Calu3 (cell line): ENCODE measurements around the gene PROCR. TPM values are rescaled to one million over a fixed set of nuclear protein-coding genes. Genes with fewer than 3 reads are reported as not detected.
"Not testable (repeated sequence)": the region's sequence is repeated elsewhere in the genome, so short reads cannot be mapped to it uniquely, and the experiment has no call there.

Experiments used
- BruUV-seq: library from RNA; stranded (reverse); fragments of 400-500 nt; replicated peaks from 2 replicates; lab custom pipeline; 2021; lab: Mats Ljungman, UMichigan
- CTCF ChIA-PET: fragments of 300-600 bp; sonication (Branson Sonifier 250); formaldehyde crosslinking; loops from one replicate; lab custom pipeline; 2022; ENCODE audit warnings: antibody characterized with exemption; lab: Charles Lee
- DNase-seq: peaks from one replicate; pipeline ENCODE4 v3.0.0; 2022
- H3K27ac Mint-ChIP-seq: one replicate; pipeline ENCODE4 v1.8.0; 2022; ENCODE audit warnings: mixed read lengths; ENCODE audit not compliant: unreplicated experiment
- H3K27me3 Mint-ChIP-seq: one replicate; pipeline ENCODE4 v1.8.0; 2022; ENCODE audit warnings: mixed read lengths; ENCODE audit not compliant: unreplicated experiment
- H3K36me3 Mint-ChIP-seq: one replicate; pipeline ENCODE4 v1.8.0; 2022; ENCODE audit warnings: mild to moderate bottlenecking, moderate library complexity, mixed read lengths; ENCODE audit not compliant: insufficient read depth, unreplicated experiment
- H3K4me1 Mint-ChIP-seq: one replicate; pipeline ENCODE4 v1.8.0; 2022; ENCODE audit warnings: mild to moderate bottlenecking, low read depth, mixed read lengths; ENCODE audit not compliant: unreplicated experiment
- H3K4me3 Mint-ChIP-seq: one replicate; pipeline ENCODE4 v1.8.0; 2022; ENCODE audit warnings: mild to moderate bottlenecking, low read depth, moderate library complexity, mixed read lengths; ENCODE audit not compliant: unreplicated experiment
- H3K9me3 Mint-ChIP-seq: one replicate; pipeline ENCODE4 v1.8.0; 2022; ENCODE audit warnings: low read depth, mixed read lengths; ENCODE audit not compliant: unreplicated experiment
- CTCF ChIP-seq: fragments of 200-600 bp; IDR thresholded peaks from one replicate; pipeline ENCODE4 v1.8.0; 2022; ENCODE audit warnings: antibody characterized with exemption; ENCODE audit not compliant: unreplicated experiment
- intact Hi-C: fragments of 100-400 bp; cut with micrococcal nuclease; formaldehyde crosslinking; loops from one replicate; pipeline ENCODE4 v1.10.0; 2022; ENCODE audit not compliant: unreplicated experiment
- total RNA-seq: library from RNA; stranded (reverse); gene quantifications from 2 replicates; pipeline ENCODE4 v1.2.3, GENCODE V29; 2022

PROCR gene
- total RNA-seq, 1 experiment from 2014 or later, result 9.7 TPM

GRCh38 chr20:35165221-35166185 is 6.4 kb upstream of the PROCR start:
- no peak for DNase-seq
- Mint-ChIP-seq H3K4me3 (no peak overlapping the region), H3K36me3 (no peaks in the 10 kb centered on the region), H3K4me1 (no peaks in the 10 kb centered on the region), H3K27ac (no peak overlapping the region), H3K9me3 (no peaks in the 10 kb centered on the region), H3K27me3 (peaks cover 18% of the 10 kb centered on the region)
- CTCF ChIA-PET, result interaction anchor here (0.5 to 2.1 kb wide), 5 partner anchors 14 to 412 kb away, joined by 3 to 4 read pairs (median 3); no protein-coding TSS in a partner anchor
- intact Hi-C loops, result no loop called here
- BruUV-seq, result no TSS peak
- TF ChIP-seq CTCF, result no peak

- Mint-ChIP-seq H3K9me3 (no peaks in the 10 kb centered on the region), H3K27ac (no peak overlapping the region), H3K36me3 (no peaks in the 10 kb centered on the region), H3K27me3 (peaks cover 18% of the 10 kb centered on the region), H3K4me1 (peaks cover 2% of the 10 kb centered on the region), H3K4me3 (no peak overlapping the region)
- no TSS peak for BruUV-seq
- TF ChIP-seq CTCF, result no peak
- CTCF ChIA-PET, result interaction anchor here (0.6 to 2.1 kb wide), 6 partner anchors 13 to 138 kb away, joined by 3 to 5 read pairs (median 4); no protein-coding TSS in a partner anchor
- intact Hi-C loops, result no loop called here
- DNase-seq, result no peak
Observed at GRCh38 chr20:35166242-35166830, 5.5 kb upstream of the PROCR start.

- Mint-ChIP-seq H3K4me1 (peaks cover 13% of the 10 kb centered on the region), H3K27me3 (peaks cover 11% of the 10 kb centered on the region), H3K9me3 (no peaks in the 10 kb centered on the region), H3K27ac (no peak overlapping the region), H3K4me3 (no peak overlapping the region), H3K36me3 (peaks cover 8% of the 10 kb centered on the region)
- intact Hi-C loops, result no loop called here
- no peak for DNase-seq
- CTCF ChIA-PET, result interaction anchor here (0.7 kb wide), 1 partner anchor 66 kb away, joined by 6 read pairs; no protein-coding TSS in a partner anchor
- TF ChIP-seq CTCF, result no peak
- BruUV-seq, result no TSS peak
Observed at GRCh38 chr20:35167787-35168186, 4.1 kb upstream of the PROCR start.

- H3K27ac Mint-ChIP-seq, intact Hi-C loops, DNase-seq, H3K4me3 Mint-ChIP-seq, H3K36me3 Mint-ChIP-seq, H3K27me3 Mint-ChIP-seq, CTCF ChIA-PET, BruUV-seq, H3K9me3 Mint-ChIP-seq: not testable (repeated sequence)
- peaks cover 13% of the 10 kb centered on the region for H3K4me1 Mint-ChIP-seq
Observed at GRCh38 chr20:35168701-35169409, 3.0 kb upstream of the PROCR start.
